Memory B cell (primary cell): ENCODE data around the gene PIGP.
A peak's percentile ranks its signal among the peaks of the same experiment; 100 is the strongest.
"Not testable (repeated sequence)": the region's sequence is repeated elsewhere in the genome, so short reads cannot be mapped to it uniquely, and the experiment has no call there.

ENCODE experiments used
- ATAC-seq: fragments of 150-1000 bp; cut with Tn5 transposase; 2 replicates; pipeline ENCODE4 v1.10.0; 2021; ENCODE audit warnings: low read depth, mild to moderate bottlenecking, moderate library complexity
- DNase-seq, 2 donors: peaks; one replicate each; pipeline ENCODE4 v3.0.0; 2022; ENCODE audit warnings: low spot score in 2 of 2
- H3K27ac Mint-ChIP-seq: one replicate; pipeline ENCODE4 v1.8.0; 2022; ENCODE audit warnings: mild to moderate bottlenecking, moderate library complexity, mixed read lengths
- H3K27me3 Mint-ChIP-seq: one replicate; pipeline ENCODE4 v1.8.0; 2022; ENCODE audit warnings: mixed read lengths
- H3K36me3 Mint-ChIP-seq: one replicate; pipeline ENCODE4 v1.8.0; 2022; ENCODE audit warnings: mild to moderate bottlenecking, mixed read lengths
- H3K4me1 Mint-ChIP-seq: one replicate; pipeline ENCODE4 v1.8.0; 2022; ENCODE audit warnings: mixed read lengths
- H3K4me3 Mint-ChIP-seq: one replicate; pipeline ENCODE4 v1.8.0; 2022; ENCODE audit warnings: mild to moderate bottlenecking, moderate library complexity, mixed read lengths
- H3K9me3 Mint-ChIP-seq: one replicate; pipeline ENCODE4 v1.8.0; 2022; ENCODE audit warnings: mixed read lengths

PIGP gene

DNA sequence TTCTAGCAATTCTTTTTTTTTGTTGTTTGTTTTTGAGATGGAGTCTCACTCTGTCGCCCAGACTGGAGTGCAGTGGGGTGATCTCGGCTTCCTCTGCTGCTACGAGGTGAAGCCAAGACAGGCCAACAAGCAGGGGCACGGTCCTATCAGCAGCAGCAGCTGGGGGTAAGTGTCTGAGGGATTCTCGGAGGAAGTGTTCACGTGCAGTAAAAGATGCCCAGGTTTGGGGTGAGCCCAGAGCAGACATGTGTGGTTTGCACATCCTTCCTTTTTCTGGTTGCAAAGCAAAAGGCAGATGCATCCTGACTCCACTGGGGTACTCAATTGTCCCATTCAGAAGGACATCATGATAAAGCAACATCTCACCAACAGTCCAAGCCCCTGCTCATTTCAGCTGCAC lies 27.7 kb downstream of the PIGP start:
- Mint-ChIP-seq H3K4me1 (peaks cover 8% of the 10 kb centered on the region), H3K9me3 (no peaks in the 10 kb centered on the region), H3K4me3 (no peak overlapping the region), H3K27me3 (peaks cover 15% of the 10 kb centered on the region), H3K36me3 (no peaks in the 10 kb centered on the region), H3K27ac (no peak overlapping the region)
- ATAC-seq (peak; percentile 93), DNase-seq (no peak)

DNA sequence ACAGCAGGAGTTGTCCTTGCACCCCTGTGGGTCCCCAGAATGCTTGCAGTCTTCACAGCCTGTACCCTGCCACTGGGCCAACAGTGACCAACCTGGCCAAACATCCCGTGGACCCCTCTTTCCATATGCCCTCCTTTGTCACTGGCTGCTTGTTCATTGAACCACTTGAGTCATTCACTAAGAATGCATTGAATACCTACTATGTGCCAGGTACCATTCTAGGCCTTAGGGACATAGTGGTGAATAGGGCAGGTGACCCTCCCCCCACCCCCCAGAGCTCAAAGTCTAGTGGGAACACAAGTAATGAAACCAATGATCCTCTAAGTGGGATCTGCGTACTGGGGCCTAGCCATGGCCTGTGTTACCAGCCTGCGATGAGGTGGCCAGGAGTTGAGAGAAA lies 28.2 kb downstream of the PIGP start:
- no peaks in the 10 kb centered on the region for H3K9me3 Mint-ChIP-seq
- no peaks in the 10 kb centered on the region for H3K36me3 Mint-ChIP-seq
- no peak for ATAC-seq

DNA sequence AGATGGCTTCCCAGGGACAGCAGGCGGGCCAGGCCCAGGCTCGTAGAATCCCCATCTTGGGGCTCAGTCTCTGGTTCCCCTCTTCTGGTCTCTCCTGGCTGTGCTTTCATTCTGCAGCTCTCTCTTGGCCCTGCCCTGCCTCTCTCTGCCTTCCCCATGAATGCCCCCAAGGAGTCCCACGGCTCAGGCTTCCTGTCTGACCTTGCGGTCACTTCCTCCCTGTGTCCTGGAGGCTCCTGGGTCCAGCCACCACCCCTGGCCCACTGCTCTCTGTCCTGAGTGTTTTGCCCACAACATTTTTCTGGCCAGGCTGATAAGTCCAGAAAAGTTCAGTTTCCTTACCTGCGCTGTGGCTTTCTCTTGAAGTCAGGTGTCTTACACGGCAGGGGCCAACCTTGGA lies 29.1 kb downstream of the PIGP start:
- H3K27ac Mint-ChIP-seq, result no peak overlapping the region
- H3K4me3 Mint-ChIP-seq, result no peak overlapping the region

More for the DNA sequence above, 28.2 kb downstream of the PIGP start:
- no peak overlapping the region for H3K27ac Mint-ChIP-seq
- H3K27me3 Mint-ChIP-seq, result peaks cover 11% of the 10 kb centered on the region
- DNase-seq, result no peak
- peaks cover 8% of the 10 kb centered on the region for H3K4me1 Mint-ChIP-seq
- H3K4me3 Mint-ChIP-seq, result no peak overlapping the region

DNA sequence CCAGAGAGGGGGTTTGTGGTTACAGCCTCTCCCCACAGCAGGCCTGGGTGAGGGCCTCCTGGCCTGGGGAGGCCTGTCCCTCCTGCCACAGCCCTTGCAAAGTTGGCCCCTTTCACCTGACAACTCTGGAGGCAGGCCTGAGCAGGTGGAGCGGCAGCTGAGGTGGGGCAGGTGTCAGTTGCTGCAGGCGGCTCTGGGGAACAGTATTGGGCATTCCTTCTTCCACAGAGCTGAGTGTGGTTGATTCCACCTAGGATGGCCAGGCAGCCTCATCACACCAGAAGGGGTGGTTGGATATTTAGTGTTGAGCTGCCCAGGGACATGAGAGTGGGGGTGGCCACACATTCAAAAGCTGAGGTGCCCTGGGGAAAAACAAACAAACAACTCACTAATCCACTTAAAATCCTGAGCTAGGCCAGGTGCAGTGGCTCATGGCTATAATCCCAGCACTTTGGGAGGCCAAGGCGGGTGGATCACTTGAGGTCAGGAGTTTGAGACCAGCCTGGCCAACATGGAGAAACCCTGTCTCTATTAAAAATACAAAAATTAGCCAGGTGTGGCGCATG lies 31.1 kb downstream of the PIGP start:
- Mint-ChIP-seq H3K27ac (no peak overlapping the region), H3K27me3 (peaks cover 12% of the 10 kb centered on the region), H3K4me3 (no peak overlapping the region), H3K4me1 (peaks cover 8% of the 10 kb centered on the region), H3K36me3 (no peaks in the 10 kb centered on the region), H3K9me3 (no peaks in the 10 kb centered on the region)
- no peak for DNase-seq
- no peak for ATAC-seq

More for the DNA sequence above, 29.1 kb downstream of the PIGP start:
- Mint-ChIP-seq H3K36me3 (no peaks in the 10 kb centered on the region), H3K9me3 (no peaks in the 10 kb centered on the region), H3K27me3 (peaks cover 12% of the 10 kb centered on the region), H3K4me1 (peaks cover 8% of the 10 kb centered on the region)
- DNase-seq, result no peak
- ATAC-seq, result no peak

DNA sequence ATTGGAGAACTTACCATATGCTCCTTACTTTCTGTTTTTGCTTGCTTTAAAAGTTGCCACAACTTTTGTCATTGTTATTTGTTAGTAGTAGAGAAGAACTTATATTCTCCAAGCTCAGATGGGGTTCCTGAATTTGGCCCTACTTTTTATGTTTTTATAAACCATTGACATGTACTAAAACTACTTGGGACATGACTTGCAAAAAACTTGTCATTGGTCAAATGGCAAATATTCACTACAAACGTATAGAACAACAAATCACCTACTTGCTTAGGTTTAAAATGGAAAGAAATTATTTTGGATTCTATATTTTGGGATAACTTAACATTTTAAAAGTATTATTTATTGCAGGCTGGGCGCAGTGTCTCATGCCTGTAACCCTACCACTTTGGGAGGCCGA lies 32.7 kb downstream of the PIGP start:
- H3K9me3 Mint-ChIP-seq, result no peaks in the 10 kb centered on the region
- peaks cover 7% of the 10 kb centered on the region for H3K4me1 Mint-ChIP-seq
- ATAC-seq (no peak), DNase-seq (no peak)
- no peak overlapping the region for H3K27ac Mint-ChIP-seq
- H3K36me3 Mint-ChIP-seq, result no peaks in the 10 kb centered on the region
- no peak overlapping the region for H3K4me3 Mint-ChIP-seq
- H3K27me3 Mint-ChIP-seq, result peaks cover 6% of the 10 kb centered on the region

DNA sequence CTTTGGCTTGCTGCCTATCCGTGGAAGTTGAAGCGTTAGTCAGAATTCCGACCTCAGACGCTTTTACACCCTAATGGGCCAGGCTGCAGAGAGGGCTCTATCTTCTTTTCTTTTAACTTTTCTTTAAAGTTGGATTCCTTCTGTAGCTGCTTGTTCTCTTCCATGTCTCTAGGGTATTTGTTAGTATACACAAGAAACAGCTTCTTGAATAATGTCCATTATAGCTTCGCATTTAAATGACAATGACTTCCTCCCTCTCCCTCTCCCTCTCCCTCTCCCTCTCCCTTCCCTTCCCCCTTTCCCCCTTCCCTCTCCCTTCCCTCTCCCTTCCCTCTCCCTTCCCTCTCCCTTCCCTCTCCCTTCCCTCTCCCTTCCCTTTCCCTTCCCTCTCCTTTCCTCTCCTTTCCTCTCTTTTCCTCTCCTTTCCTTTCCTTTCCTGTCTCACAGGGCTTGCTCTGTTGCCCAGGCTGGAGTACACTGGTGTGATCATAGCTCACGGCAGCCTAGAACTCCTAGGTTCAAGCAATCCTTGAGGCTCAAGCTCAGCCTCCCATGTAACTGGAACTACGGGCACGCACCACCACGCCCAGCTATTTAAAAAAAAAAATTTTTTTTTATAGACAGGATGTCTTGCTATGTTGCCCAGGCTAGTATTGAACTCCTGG lies 33.3 kb downstream of the PIGP start:
- Mint-ChIP-seq H3K27me3 (peaks cover 6% of the 10 kb centered on the region), H3K36me3 (no peaks in the 10 kb centered on the region), H3K4me1 (peaks cover under 1% of the 10 kb centered on the region), H3K4me3 (no peak overlapping the region), H3K27ac (no peak overlapping the region), H3K9me3 (no peaks in the 10 kb centered on the region)
- ATAC-seq, result no peak
- no peak for DNase-seq

DNA sequence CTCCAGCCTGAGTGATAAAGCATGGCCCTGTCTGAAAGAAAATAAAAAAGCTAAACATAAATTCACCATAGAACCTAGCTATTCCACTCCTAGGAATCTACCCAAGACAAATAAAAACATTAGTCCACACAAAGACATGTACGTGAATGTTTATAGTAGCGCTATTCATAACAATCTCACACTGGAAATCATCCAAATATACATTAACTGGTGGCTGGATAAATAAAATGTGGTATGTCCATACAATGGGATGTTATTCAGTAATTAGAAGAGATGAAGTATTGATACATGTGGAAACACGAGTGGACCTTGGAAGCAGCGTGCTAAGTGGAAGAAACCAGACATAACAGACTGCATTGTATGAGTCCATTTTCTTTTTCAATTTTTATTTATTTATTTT lies 36.7 kb downstream of the PIGP start:
- Mint-ChIP-seq H3K27ac (no peak overlapping the region), H3K36me3 (no peaks in the 10 kb centered on the region), H3K4me1 (no peaks in the 10 kb centered on the region), H3K27me3 (peaks cover 2% of the 10 kb centered on the region), H3K9me3 (no peaks in the 10 kb centered on the region), H3K4me3 (no peak overlapping the region)
- ATAC-seq (no peak), DNase-seq (no peak)

DNA sequence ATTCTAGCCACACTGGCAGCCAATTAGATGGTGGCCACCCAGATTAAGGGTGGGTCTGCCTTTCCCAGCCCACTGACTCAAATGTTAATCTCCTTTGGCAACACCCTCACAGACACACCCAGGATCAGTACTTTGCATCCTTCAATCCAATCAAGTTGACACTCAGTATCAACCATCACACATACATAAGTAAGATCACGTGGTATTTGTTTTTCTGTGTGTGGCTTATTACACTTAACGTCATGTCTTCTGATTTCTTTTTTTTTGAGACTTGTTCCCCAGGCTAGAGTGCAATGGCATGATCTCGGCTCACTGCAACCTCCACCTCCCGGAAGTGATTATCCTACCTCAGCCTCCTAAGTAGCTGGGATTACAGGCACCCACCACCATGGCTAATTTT lies 38.5 kb downstream of the PIGP start:
- not testable (repeated sequence) for H3K36me3 Mint-ChIP-seq, DNase-seq, ATAC-seq, H3K27me3 Mint-ChIP-seq, H3K4me3 Mint-ChIP-seq, H3K27ac Mint-ChIP-seq, H3K9me3 Mint-ChIP-seq, H3K4me1 Mint-ChIP-seq

DNA sequence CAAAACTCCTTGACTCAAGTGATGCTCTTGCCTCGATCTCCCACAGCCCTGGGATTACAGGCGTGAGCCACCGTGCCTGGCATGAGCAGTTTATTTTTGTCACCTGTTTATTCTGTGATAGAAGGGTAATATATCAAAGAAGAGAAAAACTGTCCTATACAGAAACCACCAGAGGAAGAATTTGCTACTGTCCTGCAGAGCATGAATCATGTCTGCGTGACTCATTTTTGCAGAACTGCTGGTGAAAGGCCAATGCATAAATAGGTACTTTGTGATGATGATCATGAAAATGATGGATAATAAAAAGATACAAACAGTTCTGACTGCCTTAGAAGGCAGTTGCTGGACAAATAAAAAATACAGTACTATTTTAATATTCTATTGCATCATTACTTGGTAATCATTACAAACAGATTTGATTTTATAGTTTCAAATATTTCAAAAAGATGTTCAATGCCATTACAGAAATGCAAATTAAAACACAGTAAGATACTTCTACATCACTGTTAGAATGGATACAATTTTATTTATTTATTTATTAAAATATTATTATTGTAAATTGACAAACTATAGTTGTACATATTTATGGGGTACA lies 39.9 kb downstream of the PIGP start:
- DNase-seq (no peak), ATAC-seq (no peak)
- H3K4me3 Mint-ChIP-seq, result no peak overlapping the region
- no peaks in the 10 kb centered on the region for H3K36me3 Mint-ChIP-seq
- H3K27ac Mint-ChIP-seq, result no peak overlapping the region
- no peaks in the 10 kb centered on the region for H3K4me1 Mint-ChIP-seq
- no peaks in the 10 kb centered on the region for H3K9me3 Mint-ChIP-seq
- peaks cover 1% of the 10 kb centered on the region for H3K27me3 Mint-ChIP-seq

DNA sequence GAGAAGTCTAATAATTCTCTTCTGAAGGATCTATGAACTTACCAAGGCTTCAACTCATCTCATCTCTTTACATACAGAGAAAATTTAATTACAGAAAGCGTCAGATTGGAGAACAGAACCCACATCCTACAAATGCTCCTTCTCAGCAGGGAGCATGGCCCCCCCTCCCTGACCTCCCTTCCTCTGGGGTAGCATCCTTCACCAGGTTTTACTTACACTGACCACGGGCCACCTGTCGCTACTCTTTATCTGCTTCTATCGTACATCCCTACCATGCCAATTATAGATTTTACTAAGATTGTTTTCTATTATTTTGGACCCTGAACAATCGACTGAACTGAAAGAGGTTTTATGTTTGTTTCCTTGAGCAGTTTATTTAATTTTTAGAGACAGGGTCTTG lies 40.6 kb downstream of the PIGP start:
- Mint-ChIP-seq H3K27ac (no peak overlapping the region), H3K36me3 (no peaks in the 10 kb centered on the region), H3K4me3 (no peak overlapping the region), H3K4me1 (no peaks in the 10 kb centered on the region), H3K27me3 (peaks cover 1% of the 10 kb centered on the region), H3K9me3 (no peaks in the 10 kb centered on the region)
- ATAC-seq, result no peak
- no peak for DNase-seq

DNA sequence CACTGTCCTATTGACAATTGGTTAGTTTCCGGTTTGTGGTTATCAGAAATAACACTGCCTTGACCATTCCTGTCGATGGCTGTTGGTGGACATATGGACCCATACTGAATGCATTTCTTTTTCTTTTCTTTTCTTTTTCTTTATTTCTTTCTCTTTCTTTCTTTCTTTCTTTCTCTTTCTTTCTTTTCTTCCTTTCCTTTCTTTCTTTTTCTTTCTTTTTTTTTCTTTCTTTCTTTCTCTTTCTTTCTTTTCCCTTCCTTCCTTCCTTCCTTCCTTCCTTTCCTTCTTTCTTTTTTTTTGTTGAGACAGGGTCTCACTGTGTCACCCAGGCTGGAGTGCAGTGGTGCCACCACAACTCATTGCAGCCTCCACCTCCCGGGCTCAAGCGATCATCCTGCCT lies 42.0 kb downstream of the PIGP start:
- Mint-ChIP-seq H3K9me3 (no peaks in the 10 kb centered on the region), H3K4me1 (no peaks in the 10 kb centered on the region), H3K4me3 (no peak overlapping the region), H3K27ac (no peak overlapping the region), H3K27me3 (peaks cover 4% of the 10 kb centered on the region), H3K36me3 (no peaks in the 10 kb centered on the region)
- DNase-seq (no peak), ATAC-seq (no peak)

DNA sequence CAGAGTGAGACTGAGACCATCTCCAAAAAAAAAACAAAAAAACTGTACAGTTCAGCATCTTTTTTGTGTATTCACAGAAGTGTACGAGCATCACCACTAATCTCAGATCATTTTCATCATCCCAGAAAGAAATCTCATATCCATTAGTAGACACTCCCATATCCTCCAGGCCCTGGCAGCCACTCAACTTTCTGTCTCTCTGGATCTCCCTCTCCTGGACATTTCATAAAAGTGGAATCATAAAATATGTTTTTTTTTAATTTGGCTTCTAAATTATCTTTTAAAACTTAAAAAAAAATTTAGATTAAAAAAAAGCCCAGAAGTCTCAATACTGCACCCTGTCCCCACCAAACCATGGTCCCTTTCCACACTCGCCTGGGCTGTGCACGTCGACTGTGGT lies 44.3 kb downstream of the PIGP start:
- Mint-ChIP-seq H3K4me3 (no peak overlapping the region), H3K27ac (no peak overlapping the region), H3K36me3 (peaks cover under 1% of the 10 kb centered on the region), H3K4me1 (no peaks in the 10 kb centered on the region), H3K9me3 (no peaks in the 10 kb centered on the region), H3K27me3 (peaks cover 4% of the 10 kb centered on the region)
- no peak for ATAC-seq
- no peak for DNase-seq

DNA sequence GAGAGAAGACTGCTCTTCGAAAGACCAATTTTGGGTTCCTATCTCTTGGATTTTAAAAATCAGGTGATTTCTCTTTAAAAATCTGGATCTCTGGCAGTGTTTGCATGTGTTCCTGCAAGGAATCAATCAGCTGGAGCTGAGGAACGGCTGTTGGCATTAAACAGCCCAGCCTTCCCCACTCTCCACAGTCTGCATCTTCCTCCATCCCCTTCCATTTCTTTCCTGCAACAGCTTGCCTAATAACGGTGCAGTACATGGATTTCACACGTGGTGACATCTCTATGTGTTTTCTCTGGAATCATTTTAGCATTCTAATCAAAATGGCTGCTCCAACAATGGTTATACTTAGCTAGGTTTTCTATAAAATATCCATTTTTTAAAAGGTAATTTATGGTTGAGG lies 46.4 kb downstream of the PIGP start:
- peaks cover 2% of the 10 kb centered on the region for H3K9me3 Mint-ChIP-seq
- DNase-seq (no peak), ATAC-seq (no peak)
- no peak overlapping the region for H3K27ac Mint-ChIP-seq
- H3K4me1 Mint-ChIP-seq, result no peaks in the 10 kb centered on the region
- H3K36me3 Mint-ChIP-seq, result peaks cover 5% of the 10 kb centered on the region
- no peak overlapping the region for H3K4me3 Mint-ChIP-seq
- H3K27me3 Mint-ChIP-seq, result peaks cover 4% of the 10 kb centered on the region

DNA sequence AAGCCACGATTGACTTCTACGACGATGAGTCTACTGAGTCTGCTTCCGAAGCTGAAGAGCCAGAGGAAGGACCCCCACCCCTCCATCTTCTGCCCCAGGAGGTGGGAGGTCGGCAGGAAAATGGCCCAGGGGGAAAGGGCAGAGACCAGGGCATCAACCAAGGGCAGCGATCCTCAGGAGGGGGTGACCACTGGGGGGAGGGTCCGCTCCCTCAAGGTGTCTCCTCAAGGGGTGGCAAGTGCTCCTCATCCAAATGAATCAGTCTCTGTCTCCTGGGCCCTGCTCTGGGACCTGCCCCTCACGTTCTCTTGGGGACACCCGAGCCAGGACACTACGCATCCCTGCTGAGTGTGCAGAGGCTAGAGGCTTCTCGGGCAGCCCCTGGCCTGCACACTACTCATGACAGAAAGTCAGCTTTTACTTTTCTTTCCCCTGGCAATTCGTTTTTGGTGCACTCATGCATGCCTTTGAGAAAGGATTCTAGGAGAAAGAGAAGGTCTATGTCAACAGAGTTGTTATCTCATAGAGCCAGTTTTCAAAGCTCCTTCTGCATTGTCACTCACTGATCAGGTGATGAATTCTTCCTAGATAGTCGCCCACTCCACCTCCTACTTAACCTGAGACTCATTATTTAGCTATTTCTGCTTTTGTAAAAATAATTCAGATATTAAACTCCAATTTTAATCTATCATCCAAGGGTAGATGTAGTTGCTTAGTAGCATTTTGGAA lies 54.8 kb downstream of the PIGP start:
- DNase-seq, result no peak
- Mint-ChIP-seq H3K9me3 (no peaks in the 10 kb centered on the region), H3K27ac (no peak overlapping the region), H3K27me3 (peaks cover 10% of the 10 kb centered on the region), H3K36me3 (no peaks in the 10 kb centered on the region), H3K4me1 (no peaks in the 10 kb centered on the region), H3K4me3 (no peak overlapping the region)
- no peak for ATAC-seq
